SH-SY5Y (cell line): ENCODE data around the gene CIB2.

Experiments used
- GATA2 ChIP-seq: IDR thresholded peaks from 2 replicates; pipeline ENCODE4 v1.6.1; 2011; ENCODE audit warnings: mild to moderate bottlenecking, low read depth, low read length
- GATA3 ChIP-seq: IDR thresholded peaks from 2 replicates; pipeline ENCODE4 v1.6.1; 2011; ENCODE audit warnings: low read depth, mild to moderate bottlenecking, low read length, moderate library complexity

- TF ChIP-seq GATA2: no peak
- no peak for TF ChIP-seq GATA3
Measured at GRCh38 chr15:78104566-78105475, 26.4 kb downstream of the CIB2 start.
